GM18499 (cell line): ENCODE measurements around the gene DLGAP4.

Experiments used
- ATAC-seq: cut with Tn5 transposase; IDR thresholded peaks from one replicate; pipeline ENCODE4 v1.9.1; 2021; ENCODE audit warnings: moderate number of reproducible peaks; ENCODE audit not compliant: insufficient read depth, unreplicated experiment

Gene DLGAP4

DNA sequence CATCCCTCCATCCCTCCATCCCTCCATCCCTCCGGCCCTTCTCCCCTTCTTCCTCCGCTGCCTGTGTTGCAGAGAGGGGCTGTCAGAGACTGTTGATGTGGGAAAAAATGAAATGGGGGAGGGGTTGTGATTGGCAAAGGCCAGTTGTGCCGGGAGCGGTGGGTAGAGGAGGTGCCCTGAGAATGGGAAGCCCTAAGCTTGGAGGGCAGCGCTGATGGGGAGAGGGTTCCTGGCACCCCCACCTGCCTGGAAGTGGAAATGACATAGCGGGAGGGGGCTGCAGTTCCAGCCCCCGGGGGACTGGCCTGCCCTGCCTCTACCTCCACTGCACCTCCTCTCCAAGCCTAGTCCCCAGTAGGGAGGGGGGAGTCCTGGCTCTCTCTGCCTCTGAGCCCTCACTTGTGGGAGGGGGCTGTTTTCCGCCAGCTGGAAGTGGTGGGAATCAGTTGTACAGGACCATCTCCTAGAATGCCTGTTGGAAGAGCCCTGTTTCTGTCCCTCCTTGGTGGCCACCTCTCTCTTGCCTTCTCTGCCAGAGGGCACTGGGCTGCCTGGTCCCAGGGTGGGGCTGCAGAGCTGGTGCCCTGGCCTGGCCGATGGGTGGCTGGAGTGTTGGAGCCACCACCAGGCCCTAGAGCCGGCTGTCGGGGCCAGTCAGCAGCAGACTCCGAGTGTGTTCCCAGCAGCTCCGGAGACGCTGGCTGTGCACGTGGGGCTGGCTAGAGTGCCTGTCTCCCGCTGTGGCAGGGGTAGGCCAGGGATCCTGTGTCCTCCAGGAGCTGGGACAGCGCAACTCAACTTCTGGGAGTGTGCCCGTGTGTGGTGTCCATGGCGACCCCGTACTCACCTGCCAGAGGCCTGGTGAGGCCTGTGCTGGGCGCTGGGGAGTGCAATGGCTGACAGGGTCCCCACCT, 1.5 kb downstream of the DLGAP4 start:
- ATAC-seq = no peak

DNA sequence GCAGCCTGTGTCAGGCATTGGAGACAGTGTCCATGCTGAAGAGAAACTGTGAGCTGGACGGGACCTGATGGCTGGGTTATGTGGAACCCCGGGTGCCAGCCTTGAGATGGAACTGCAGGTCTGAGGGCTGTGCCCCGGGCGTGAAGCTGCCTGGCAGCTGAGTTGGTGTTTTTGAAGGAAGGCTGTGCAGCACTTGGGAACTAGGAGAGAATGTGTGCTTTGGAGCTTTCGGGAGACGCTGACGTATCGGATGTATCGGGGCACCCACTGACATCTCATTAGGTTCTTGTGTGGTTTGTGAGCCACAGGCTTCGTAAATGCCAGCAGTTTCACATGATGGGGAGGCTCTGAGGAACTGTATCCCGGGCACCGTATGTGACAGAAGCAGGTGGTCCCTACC, 2.2 kb downstream of the DLGAP4 start:
- ATAC-seq = no peak

DNA sequence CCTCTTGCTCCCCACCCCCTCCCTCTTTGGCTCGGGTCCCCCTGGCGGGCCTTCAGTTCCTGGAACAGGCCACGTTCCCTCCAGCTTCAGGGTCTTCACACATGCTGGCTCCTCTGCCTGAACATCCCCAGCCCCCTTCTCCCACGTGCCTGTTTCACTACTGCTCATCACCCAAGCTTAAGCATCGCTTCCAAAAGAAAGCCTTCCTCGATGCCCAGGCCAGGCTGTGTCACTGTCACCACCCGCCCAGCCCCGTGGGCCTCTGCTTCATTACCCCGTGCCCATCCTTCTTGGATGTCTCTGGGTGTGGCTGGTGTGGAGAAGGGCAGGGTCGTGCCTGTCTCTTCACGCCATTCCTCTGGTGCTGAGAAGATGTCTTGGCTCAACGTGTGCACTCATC, 2.8 kb downstream of the DLGAP4 start:
- ATAC-seq = no peak

DNA sequence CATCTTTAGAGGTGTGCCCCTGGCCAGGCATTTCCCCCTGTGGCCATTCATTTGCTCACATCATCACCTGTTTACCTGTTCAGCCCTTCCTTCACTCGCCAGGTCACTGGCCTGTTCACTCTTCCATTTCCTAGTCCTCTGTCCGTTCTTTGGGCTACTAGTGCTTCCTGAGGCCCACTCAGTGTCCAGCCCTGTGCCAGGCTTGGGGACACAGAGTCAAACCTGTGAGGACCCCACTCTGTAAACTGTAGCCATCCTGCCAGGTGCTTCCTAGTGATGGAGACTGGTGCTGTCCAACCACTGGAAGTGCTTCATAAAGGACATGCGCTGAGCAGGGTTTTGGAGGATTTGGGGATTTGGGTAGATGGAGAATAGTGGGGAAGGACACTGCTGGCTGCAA, 3.5 kb downstream of the DLGAP4 start:
- no peak for ATAC-seq

DNA sequence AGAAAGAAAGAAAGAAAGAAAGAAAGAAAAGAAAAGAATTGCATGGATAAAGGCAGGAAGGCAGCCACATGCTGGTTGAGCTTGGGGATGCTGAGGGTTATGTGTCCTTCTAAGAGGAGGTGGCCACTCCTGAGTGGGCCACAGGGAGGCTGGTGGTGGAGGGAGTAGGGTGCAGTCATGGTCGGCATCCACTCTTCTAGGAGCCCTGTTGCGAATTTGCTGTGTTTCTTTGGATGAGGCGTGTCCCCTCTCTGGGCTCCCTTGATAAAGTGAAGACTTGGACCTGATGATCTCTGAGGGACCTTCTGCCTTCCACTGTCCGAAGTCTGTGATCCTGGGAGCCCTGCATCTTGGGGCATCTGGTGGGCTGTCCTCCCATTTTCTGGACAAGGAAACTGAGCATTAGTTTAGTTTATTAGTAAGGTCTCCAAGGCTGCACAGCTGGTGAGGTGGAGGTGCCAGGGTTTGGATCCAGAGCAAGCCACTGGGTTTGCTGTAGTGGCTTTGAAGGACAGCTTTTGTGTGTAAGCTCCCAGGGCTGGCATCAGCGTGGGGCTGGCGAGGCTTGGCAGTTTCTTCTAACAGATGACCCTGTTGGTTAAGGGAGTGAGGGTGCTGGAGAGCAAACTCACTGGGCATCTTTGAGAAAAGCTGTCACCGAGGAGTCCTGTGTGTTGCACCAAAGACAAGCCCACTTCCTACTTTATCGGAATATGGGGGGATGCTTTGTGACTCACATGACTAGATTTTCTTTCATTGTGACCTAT, 4.3 kb downstream of the DLGAP4 start:
- ATAC-seq = no peak

DNA sequence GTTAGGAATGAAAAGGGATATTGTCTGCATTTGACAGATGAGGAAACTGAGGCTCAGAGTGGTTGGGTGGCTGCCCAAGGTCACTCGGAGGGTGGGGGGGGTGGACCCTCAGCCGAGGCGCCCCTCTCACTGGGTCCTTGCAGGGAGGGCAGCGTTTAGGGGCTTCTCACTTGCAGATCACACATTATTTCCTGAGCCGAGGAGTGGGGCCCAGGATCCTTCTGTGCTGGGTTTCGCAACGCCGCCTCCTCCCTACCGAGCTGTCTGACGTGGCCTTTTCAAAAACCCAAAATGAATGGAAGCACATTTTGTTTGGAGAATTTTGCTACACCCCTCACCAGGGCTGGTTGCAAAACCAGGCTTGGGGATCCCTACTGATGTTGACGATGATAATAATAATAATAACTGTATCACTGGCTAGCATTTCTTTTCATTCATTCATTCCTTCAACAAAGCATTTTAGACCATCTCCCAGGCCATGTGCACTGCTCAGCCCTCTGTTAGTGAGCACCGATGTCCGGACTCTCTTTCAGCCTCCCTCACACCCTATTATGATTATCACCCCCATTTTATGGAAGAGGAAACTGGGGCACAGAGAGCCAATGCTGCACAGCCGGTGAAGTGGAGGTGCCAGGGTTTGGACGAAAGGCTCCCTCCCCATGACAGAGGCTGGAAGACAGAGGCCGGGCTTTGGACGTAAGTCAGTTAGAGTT, 5.2 kb downstream of the DLGAP4 start:
- ATAC-seq = no peak

DNA sequence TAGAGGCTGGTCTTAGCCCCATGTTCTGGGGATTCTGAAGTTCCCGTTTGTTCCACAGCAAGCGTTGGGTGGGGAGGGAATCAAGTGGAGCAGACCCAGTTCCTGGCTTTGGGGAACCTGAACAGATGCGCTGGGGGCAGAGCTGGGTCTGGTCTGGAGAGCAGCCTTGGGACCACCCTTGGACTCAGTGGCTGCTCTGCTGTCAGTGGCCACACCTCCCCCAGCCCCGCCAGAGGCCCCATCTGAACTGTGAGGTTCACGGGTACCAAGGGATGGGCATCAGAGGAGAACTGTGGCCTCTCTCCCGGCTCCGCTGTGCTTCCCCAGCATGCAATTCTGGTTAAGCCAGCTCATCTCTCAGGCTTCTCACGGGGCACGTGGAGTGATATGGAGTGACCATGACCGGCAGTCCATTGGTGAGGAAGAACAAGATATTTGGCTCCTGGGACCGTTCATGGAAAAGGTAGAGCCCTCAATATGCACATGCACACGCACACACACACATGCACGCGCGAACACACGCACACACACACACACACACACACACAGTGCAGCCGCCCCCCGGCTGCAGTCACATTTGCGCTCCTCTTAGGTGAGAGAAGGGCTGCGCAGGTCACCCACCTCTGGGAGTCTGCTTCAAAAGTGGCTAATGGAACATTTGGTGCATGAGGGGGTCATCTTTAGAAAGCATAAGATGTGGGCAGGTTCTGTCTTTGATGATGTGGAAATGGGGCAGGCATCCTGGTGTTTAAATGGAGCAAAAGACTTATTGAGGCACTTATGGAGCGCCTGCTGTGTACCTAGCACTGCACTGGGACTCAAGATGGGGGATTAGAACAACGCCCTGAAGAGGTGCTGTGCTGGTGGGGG, 6.0 kb downstream of the DLGAP4 start:
- no peak for ATAC-seq

DNA sequence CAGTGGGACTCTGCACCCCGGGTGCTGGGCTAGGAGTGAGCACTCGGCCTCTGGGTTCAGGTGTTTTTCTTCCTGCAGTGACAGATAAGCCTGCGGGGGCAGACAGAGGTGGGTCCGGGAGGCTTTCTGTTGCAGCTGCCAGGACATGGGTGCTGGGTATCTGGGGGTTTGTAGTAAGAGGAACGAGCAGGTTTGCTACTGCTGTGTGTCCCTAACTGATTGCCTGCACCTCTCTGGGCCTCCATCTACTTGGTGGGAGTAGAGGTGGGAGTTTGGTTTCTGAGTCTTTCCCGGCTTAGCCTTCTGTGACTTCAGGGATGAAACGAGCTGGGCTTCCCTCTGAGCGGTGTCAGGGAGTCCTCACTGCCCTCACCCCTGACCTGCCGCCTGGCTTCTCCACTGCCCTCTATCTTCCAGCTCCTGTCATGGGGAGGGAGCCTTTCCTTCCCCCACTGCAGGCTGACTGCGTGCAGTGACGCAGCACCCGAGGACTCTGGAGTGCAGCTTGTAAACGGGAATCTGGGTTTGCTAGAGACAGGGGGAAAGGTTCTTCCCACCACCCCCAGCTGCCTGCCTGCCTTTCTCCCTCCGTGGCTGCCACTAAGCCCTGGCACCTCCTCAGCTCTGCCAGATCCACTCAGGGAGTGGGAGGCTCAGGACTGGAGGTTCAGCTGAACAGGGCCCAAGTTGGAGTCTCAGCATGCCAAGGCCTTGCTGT, 6.7 kb downstream of the DLGAP4 start:
- ATAC-seq = no peak

DNA sequence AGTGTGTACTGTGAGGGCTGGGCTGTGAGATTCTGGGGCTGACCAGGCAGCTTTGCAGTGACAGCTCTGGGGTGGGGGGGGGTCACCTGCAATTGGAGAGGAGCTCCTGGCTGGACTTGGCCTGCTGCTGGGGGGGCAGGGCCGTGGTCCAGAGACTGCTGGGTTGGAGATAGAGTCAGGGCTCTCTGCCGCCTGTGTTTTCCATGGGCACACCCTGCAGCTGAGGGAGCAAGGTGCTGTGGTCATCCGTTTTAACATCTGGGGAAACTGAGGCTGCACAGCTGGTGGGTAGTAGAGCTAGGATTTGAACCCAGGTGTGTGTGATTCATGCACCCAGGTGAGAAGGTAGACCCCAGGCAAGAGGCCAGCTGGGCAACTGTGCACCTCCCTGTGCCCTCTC, 7.3 kb downstream of the DLGAP4 start:
- ATAC-seq = no peak

DNA sequence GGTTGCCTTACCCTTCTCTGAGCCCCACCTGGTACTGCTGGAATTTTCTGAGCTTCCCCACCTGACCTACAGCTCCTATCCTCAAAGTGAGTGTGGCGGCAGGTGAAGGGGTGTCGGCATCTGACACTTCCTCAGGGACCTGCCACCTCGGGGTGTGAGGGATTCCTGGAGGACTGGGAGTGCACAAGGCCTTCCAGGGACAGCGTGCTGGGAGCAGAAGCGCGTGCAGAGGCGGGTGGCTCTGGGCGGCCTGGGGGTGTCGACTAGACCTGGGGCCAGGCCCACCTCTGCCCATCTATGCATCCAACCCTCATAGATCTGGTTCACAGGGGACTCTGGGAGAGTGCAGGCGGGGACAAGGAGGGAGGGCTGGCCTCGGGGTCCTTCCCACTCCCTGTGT, 7.8 kb downstream of the DLGAP4 start:
- ATAC-seq = no peak

DNA sequence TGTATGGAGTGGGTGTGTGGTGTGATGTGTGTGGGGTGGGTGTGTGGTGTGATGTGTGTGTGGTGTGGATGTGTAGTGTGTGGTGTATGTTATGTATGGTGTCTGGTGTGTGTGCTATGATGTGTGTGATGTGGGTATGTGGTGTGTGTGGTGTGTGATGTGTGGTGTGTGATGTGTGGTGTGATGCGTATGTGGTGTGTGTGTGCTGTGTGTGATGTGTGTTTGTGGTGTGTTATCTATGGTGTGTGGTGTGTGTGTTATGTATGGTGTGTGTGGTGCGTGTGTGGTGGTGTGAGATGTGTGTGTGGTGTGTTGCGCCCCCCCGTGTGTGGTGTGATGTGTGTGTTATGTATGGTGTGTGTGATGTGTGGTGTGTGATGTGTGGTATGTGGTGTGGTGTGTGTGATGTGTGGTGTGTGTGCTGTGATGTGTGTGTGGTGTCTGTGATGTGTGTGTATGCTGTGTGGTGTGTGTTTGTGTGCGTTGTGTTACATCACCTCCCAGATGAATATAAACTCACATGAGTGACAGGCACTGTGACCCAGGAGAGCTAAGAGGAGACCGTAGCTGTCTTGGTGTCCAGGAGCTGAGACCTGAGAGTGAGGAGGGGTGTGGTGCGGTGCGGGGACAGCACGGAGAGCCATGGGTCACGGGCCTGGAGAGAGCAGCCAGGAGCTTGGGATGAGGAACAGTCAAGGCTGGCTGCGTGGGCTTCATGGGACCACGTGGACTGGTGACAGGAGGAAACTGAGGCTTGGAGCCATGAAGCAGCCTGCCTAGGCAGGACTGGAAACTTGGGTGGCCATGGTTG, 8.8 kb downstream of the DLGAP4 start:
- no peak for ATAC-seq

DNA sequence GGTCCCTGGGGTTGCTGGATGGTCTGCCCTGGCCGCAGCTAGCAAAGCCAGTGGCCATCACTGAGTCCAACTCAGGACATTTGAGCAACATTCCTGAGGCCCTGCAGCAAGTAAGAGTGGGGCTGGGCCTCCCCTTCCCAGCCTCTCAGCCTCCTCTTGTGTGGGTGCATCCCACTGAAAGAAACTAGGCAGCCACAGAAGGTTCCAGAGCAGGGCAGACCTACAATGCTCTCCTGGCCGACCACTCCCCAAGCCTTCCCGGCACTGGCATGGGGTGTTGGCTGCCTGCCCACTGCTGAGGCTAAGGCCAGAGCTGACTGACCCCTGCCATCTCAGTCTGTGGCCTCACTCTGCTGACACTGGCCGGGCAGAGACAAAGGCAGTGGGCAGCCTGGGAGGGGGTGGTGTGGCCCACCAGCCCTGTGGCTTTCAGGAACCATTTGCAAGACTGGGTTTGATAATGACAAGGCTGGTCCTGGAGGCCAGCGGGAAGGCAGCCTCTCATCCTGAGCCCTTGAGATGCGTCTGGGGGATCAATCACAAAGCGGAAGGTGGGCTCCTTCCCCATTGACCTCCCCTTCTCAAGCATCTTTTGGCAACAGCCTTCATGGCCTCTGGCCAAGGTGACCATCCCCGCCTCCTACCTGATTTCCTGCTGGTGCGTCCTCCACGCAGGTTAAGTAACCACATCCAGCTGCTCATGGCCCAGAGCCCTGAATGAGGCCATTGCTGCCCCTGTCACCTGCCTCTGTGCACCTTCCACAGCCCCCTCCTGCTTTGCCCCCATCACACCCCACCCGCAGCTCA, 9.6 kb downstream of the DLGAP4 start:
- ATAC-seq = no peak

DNA sequence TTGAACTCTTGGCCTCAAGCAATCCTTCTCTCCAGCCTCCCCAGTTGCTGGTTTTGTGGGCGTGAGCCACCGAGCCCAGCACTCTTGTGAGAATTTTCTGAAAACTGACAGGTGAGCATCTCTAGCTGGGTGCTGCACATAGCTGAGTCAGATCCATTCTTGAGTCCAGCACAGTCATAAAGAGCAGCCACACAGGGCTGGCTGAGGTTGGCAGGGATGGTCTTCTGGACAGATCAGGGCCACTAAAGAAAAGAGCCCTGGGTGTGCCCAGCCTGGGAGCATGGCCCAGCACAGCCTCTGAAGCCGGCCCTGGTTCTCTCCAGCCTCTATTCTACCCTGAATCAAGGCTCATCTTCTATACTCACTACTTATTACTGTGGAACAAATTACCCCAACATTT, 11.5 kb downstream of the DLGAP4 start:
- no peak for ATAC-seq

DNA sequence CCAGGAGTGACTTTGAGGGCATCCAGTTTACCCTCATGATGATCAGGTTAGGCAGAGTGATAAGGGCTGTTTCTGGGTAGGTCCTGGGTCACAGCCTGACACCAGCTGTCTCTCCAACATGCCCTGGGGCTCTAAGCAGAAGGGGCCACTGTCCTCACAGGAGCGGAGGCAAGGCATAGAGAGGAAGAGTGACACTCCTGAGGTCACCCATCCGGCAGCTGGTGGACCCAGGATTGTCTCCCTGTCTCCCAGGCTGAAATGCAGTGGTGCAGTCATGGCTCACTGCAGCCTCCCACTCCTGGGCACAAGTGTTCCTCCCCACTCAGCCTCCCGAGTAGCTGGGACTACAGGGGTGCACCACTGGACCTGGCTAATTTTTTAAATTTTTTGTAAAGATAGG, 12.0 kb downstream of the DLGAP4 start:
- ATAC-seq = no peak

DNA sequence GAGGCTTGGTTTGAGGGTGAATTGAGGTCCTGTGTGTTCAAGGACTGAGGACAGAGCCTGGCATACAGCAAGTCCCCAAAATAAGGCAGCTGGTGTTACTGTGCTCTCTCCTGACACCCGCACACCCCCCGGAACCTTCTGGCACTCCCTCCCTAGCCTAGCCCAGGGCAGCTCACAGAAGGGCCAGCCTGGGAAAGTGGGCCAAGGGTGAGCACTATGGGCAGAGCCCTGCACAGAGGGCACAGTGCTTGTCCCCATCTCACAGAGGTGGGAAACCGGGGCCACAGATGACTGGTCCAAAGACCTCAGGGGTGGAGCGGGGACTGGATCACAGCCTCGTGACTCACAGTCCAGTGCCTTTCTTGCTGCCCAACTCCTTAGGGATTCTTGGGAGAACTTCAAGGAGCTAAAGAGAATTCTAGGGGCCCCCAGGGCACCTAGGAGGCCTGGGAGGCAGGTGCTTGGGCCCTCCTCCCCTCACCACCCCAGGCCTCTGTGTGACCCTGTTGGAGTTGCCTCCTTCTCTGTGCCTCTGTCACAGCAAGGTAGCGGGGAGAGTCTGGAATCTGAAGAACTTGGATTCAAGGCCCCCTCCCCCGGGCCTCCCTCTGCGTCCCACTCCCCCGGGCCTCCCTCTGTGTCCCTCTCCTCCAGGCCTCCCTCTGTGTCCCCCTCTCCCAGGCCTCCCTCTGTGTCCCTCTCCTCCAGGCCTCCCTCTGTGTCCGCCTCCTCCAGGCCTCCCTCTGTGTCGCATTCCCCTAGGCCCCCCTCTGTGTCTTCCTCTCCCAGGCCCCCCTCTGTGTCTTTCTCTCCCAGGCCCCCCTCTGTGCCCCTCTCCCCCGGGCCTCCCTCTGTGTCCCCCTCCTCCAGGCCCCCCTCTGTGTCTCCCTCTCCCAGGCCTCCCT, 13.5 kb downstream of the DLGAP4 start:
- no peak for ATAC-seq

DNA sequence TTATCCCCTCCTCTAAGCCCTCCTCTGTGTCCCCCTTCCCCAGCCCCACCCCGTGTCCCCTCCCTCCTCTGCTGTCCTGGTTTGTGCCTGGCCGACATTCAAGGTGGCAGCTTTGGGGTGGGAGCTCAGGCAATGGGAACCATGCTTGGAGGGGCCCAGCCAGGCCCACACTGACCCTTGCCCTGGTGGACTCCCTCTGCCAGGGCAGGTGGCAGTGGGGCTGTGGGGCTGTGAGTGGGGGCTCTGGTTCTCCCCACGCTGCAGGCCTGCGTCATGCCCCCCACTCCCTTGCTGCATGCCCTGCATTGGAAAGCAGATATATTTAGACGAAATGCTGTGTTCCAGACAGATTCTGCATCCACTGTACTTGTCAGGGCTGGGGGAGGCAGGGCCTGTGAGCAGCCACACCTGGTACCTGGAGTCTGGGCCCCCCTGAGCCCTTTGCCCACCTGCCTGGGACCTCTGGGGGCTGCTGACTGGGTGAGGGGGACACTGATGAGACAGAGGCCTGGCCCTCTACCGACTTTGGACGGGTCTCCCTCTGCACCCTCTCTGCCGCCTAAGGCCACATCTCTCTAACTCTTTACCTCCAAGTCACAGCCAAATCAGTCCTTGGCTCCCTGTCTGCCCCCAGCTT, 14.2 kb downstream of the DLGAP4 start:
- no peak for ATAC-seq
